Astrocyte (in vitro differentiated cells and primary cell): ENCODE measurements around the gene OR1L8. TPM values are rescaled to one million over a fixed set of nuclear protein-coding genes. Genes with fewer than 3 reads are reported as not detected.

Source experiments
- DNase-seq: peaks from one replicate; pipeline ENCODE4 v3.0.0-alpha.2; 2010; ENCODE audit warnings: low read depth
- FAIRE-seq: peaks from 2 replicates; lab custom pipeline; 2011; peaks lifted over from hg19 to GRCh38; lab: Jason Lieb, UNC
- H2AFZ ChIP-seq: 2 replicates; pipeline ENCODE4 v1.6.0; 2012; ENCODE audit warnings: low read depth, low read length, inconsistent platforms
- H3K27ac ChIP-seq: 2 replicates; pipeline ENCODE4 v1.5.1; 2011; ENCODE audit warnings: low read depth, low read length, inconsistent platforms
- H3K27me3 ChIP-seq: 2 replicates; pipeline ENCODE4 v1.6.0; 2011; ENCODE audit warnings: low read length, inconsistent platforms; ENCODE audit not compliant: insufficient read depth
- H3K36me3 ChIP-seq: 2 replicates; pipeline ENCODE4 v1.5.1; 2011; ENCODE audit warnings: low read length, inconsistent platforms; ENCODE audit not compliant: insufficient read depth
- H3K4me1 ChIP-seq: 2 replicates; pipeline ENCODE4 v1.5.1; 2011; ENCODE audit warnings: low read length, inconsistent platforms; ENCODE audit not compliant: insufficient read depth
- H3K4me2 ChIP-seq: 2 replicates; pipeline ENCODE4 v1.6.0; 2012; ENCODE audit warnings: low read length, inconsistent platforms
- H3K4me3 ChIP-seq: 2 replicates; pipeline ENCODE4 v1.5.1; 2011; ENCODE audit warnings: low read depth, mild to moderate bottlenecking, low read length, inconsistent platforms; ENCODE audit not compliant: insufficient read depth
- H3K79me2 ChIP-seq: 2 replicates; pipeline ENCODE4 v1.6.0; 2012; ENCODE audit warnings: mild to moderate bottlenecking, low read length, inconsistent platforms; ENCODE audit not compliant: insufficient read depth
- H3K9ac ChIP-seq: 2 replicates; pipeline ENCODE4 v1.6.0; 2012; ENCODE audit warnings: mild to moderate bottlenecking, low read length, inconsistent platforms
- H3K9me3 ChIP-seq: 2 replicates; pipeline ENCODE4 v1.5.1; 2012; ENCODE audit warnings: low read depth, mild to moderate bottlenecking, low read length, inconsistent platforms; ENCODE audit not compliant: insufficient read depth
- H4K20me1 ChIP-seq: 2 replicates; pipeline ENCODE4 v1.6.0; 2012; ENCODE audit warnings: low read length, inconsistent platforms; ENCODE audit not compliant: insufficient read depth
- H3K27ac Mint-ChIP-seq: one replicate; pipeline ENCODE4 v1.8.0; 2021; ENCODE audit warnings: mild to moderate bottlenecking, mixed read lengths; ENCODE audit not compliant: unreplicated experiment
- H3K27me3 Mint-ChIP-seq: one replicate; pipeline ENCODE4 v1.8.0; 2021; ENCODE audit warnings: low read depth, mixed read lengths; ENCODE audit not compliant: unreplicated experiment
- H3K36me3 Mint-ChIP-seq: one replicate; pipeline ENCODE4 v1.8.0; 2021; ENCODE audit warnings: low read depth, mixed read lengths; ENCODE audit not compliant: unreplicated experiment
- H3K4me1 Mint-ChIP-seq: one replicate; pipeline ENCODE4 v1.8.0; 2021; ENCODE audit warnings: low read depth, mixed read lengths; ENCODE audit not compliant: unreplicated experiment
- H3K4me3 Mint-ChIP-seq: one replicate; pipeline ENCODE4 v1.8.0; 2021; ENCODE audit warnings: mild to moderate bottlenecking, moderate library complexity, mixed read lengths; ENCODE audit not compliant: unreplicated experiment
- H3K9me3 Mint-ChIP-seq: one replicate; pipeline ENCODE4 v1.8.0; 2021; ENCODE audit warnings: mild to moderate bottlenecking, mixed read lengths; ENCODE audit not compliant: unreplicated experiment
- CTCF ChIP-seq: IDR thresholded peaks from 2 replicates; pipeline ENCODE4 v1.5.1; 2011; ENCODE audit warnings: low read depth, mild to moderate bottlenecking, inconsistent platforms, low read length, moderate library complexity; ENCODE audit not compliant: insufficient read depth
- EZH2 ChIP-seq: IDR thresholded peaks from 2 replicates; pipeline ENCODE4 v1.6.1; 2012; ENCODE audit warnings: mild to moderate bottlenecking, low read length, inconsistent platforms; ENCODE audit not compliant: insufficient read depth
- total RNA-seq: library from RNA; stranded (reverse); gene quantifications from 2 replicates; pipeline ENCODE4 v1.2.1, GENCODE V29; 2021

The OR1L8 gene
- total RNA-seq, 1 donor from 2014 or later, result not detected

DNA sequence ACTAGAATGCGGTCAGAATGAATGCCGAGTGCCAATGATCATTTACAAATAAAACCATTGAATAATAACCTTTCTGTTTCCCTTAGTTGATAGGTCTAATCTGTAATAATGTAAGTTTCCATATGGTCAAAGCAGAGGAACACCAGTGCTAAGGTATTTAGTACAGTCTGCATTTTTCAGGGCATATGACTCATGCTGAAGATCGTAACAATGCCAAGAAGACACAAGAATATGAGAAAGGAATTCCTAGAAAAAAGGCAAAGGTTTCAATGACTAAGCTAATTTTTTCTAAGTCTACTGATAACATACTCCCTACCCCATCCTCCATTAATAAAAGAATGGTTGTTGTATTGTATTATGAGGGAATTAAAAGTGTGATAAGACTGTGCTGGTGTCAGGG, 2.8 kb downstream of the OR1L8 start:
- Mint-ChIP-seq H3K27ac (no peak overlapping the region), H3K4me1 (no peaks in the 10 kb centered on the region), H3K27me3 (no peaks in the 10 kb centered on the region), H3K4me3 (no peak overlapping the region), H3K36me3 (no peaks in the 10 kb centered on the region), H3K9me3 (no peaks in the 10 kb centered on the region)
- H2AFZ ChIP-seq, result no peak overlapping the region
- no peaks in the 10 kb centered on the region for H3K9me3 ChIP-seq
- no peaks in the 10 kb centered on the region for H3K27me3 ChIP-seq
- DNase-seq, result peak; percentile 60
- no peak overlapping the region for H3K27ac ChIP-seq
- FAIRE-seq, result peak; percentile 69
- no peaks in the 10 kb centered on the region for H4K20me1 ChIP-seq
- H3K9ac ChIP-seq, result no peak overlapping the region
- no peak overlapping the region for H3K4me2 ChIP-seq
- H3K79me2 ChIP-seq, result no peaks in the 10 kb centered on the region
- H3K4me1 ChIP-seq, result no peaks in the 10 kb centered on the region
- no peak overlapping the region for H3K4me3 ChIP-seq
- no peaks in the 10 kb centered on the region for H3K36me3 ChIP-seq
- TF ChIP-seq CTCF (no peak), EZH2 (no peak)

DNA sequence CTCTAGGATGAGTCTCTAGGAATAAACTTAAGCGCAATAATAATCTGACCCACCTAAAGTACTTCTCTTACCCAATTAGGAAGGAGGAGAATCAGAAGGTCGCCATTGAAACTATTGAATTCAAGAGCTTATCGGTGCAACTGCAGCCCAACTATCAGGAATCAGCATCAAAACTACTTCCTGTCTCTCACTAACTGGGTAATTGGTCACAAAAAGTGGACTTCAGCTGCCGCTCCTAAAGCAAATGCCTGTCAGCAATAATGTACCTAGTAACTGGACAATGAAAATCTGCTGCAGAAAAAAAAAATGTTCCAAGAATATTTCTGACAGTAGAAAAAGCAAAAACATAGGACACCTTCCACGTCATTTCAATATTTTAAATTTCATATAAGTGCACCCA, 3.3 kb downstream of the OR1L8 start:
- Mint-ChIP-seq H3K4me1 (no peaks in the 10 kb centered on the region), H3K27ac (no peak overlapping the region), H3K27me3 (no peaks in the 10 kb centered on the region), H3K4me3 (no peak overlapping the region), H3K9me3 (no peaks in the 10 kb centered on the region), H3K36me3 (no peaks in the 10 kb centered on the region)
- FAIRE-seq (no peak), DNase-seq (no peak)
- H3K9me3 ChIP-seq, result no peaks in the 10 kb centered on the region
- H3K27ac ChIP-seq, result no peak overlapping the region
- H3K4me2 ChIP-seq, result no peak overlapping the region
- no peaks in the 10 kb centered on the region for H3K27me3 ChIP-seq
- no peaks in the 10 kb centered on the region for H4K20me1 ChIP-seq
- no peaks in the 10 kb centered on the region for H3K79me2 ChIP-seq
- no peak overlapping the region for H2AFZ ChIP-seq
- no peaks in the 10 kb centered on the region for H3K4me1 ChIP-seq
- no peak overlapping the region for H3K9ac ChIP-seq
- H3K36me3 ChIP-seq, result no peaks in the 10 kb centered on the region
- TF ChIP-seq EZH2, result no peak
- TF ChIP-seq CTCF, result no peak
- no peak overlapping the region for H3K4me3 ChIP-seq

GRCh38 chr9:122572456-122572855, 10.7 kb downstream of the OR1L8 start:
- Mint-ChIP-seq H3K9me3 (no peaks in the 10 kb centered on the region), H3K27me3 (no peaks in the 10 kb centered on the region), H3K27ac (no peak overlapping the region), H3K4me1 (no peaks in the 10 kb centered on the region), H3K4me3 (no peak overlapping the region), H3K36me3 (no peaks in the 10 kb centered on the region)
- H3K4me3 ChIP-seq, result no peak overlapping the region
- no peak overlapping the region for H3K9ac ChIP-seq
- H3K79me2 ChIP-seq, result no peaks in the 10 kb centered on the region
- DNase-seq, result no peak
- TF ChIP-seq CTCF, result no peak
- no peak for TF ChIP-seq EZH2
- H3K4me1 ChIP-seq, result no peaks in the 10 kb centered on the region
- FAIRE-seq, result peak; percentile 17
- no peak overlapping the region for H2AFZ ChIP-seq
- H3K27ac ChIP-seq, result no peak overlapping the region
- H3K27me3 ChIP-seq, result no peaks in the 10 kb centered on the region
- no peaks in the 10 kb centered on the region for H4K20me1 ChIP-seq
- no peak overlapping the region for H3K4me2 ChIP-seq
- H3K9me3 ChIP-seq, result no peaks in the 10 kb centered on the region
- H3K36me3 ChIP-seq, result no peaks in the 10 kb centered on the region
